Mammary epithelial cell (primary cell): ENCODE measurements around the gene TCEAL9.

Source experiments
- EZH2 ChIP-seq: IDR thresholded peaks from 2 replicates; pipeline ENCODE4 v1.6.1; 2012; ENCODE audit warnings: low read length, inconsistent platforms, borderline replicate concordance
- TF ChIP-seq, protein P1 (sequence below), 2 donors: IDR thresholded peaks in 1 of 2; conservative IDR thresholded peaks in 1 of 2; 2 replicates each; pipeline ENCODE4 v1.5.1; 2011 to 2012; ENCODE audit warnings: inconsistent platforms in 2 of 2, low read length in 2 of 2, mild to moderate bottlenecking in 2 of 2, control low read depth in 1 of 2, low read depth in 1 of 2; ENCODE audit not compliant: insufficient read depth in 1 of 2; ENCODE audit errors: extremely low read depth in 1 of 2

DNA sequence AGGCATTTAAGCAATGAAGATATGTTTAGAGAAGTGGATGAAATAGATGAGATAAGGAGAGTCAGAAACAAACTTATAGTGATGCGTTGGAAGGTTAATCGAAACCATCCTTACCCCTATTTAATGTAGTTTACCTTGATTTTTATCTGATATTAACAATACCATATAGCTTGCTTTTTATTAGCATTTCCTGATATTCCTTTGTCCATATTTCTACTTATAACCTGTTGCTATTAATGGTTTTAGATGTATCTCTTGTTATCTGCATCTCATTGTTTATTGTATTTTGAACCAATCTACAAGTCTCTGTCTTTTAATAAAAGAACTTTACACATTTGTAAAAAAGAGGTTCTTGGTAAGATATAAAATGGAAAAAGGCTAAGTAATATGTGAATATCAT lies 1.6 kb downstream of the TCEAL9 start:
- TF ChIP-seq, protein P1, sequence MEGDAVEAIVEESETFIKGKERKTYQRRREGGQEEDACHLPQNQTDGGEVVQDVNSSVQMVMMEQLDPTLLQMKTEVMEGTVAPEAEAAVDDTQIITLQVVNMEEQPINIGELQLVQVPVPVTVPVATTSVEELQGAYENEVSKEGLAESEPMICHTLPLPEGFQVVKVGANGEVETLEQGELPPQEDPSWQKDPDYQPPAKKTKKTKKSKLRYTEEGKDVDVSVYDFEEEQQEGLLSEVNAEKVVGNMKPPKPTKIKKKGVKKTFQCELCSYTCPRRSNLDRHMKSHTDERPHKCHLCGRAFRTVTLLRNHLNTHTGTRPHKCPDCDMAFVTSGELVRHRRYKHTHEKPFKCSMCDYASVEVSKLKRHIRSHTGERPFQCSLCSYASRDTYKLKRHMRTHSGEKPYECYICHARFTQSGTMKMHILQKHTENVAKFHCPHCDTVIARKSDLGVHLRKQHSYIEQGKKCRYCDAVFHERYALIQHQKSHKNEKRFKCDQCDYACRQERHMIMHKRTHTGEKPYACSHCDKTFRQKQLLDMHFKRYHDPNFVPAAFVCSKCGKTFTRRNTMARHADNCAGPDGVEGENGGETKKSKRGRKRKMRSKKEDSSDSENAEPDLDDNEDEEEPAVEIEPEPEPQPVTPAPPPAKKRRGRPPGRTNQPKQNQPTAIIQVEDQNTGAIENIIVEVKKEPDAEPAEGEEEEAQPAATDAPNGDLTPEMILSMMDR (conservative IDR thresholded peaks at IDR 0.05 in 1 of 2, IDR thresholded peaks at IDR 0.05 in 1 of 2; ENCODE audit: extremely low read depth in 1 of 2, insufficient read depth in 1 of 2, low read depth in 1 of 2, low read length in 2 of 2): no peak
- no peak for TF ChIP-seq EZH2
